Measurements from ENCODE around the gene CAND2.

CAND2 gene

DNA sequence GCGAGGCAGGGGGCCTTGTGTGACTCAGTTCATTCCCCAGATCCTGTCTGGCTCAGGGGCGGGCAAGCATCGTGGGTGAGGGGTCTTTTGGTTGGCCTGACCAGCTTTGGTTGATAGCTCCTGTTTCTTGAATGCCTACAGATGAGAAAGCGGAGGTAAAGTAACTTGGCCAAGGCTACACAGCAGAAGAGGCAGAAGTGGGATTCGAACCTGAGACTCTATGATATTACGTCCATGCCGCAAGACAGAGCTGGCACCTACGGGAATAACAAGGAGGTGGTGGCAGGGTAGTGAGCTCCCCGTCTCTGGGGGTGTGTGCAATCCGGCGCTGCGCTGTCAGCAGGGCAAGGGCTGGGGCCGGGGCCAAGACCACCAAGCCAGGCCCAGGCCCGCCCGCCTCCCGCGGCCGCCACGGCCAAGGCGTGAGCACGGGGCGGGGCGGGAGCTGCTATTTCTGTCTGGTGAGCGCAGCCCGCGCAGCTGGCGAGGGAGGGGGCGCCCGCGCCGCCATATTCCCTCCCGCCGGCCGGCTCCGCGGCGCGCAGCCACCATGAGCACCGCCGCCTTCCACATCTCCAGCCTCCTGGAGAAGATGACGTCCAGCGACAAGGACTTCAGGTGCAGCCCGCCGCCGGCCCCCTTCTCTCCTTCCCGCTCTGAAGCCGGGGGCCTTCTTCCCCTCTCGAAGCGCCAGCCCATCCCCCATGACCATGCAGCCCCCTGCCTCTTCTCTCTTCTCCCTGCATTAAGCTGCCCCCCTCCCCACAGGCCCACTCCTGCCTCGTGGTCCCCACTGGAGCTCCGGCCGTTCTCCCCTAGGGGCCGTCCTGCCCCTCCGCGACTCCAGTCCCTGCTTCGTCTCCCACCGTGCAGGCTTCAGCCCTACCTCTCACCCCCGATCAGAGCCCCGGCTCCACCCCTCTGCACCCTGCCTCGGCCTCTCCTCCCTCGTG is at the start of gene CAND2:
TSS of gene CAND2 (plus strand) at position 510 of the 953 bp plus-strand sequence. CDS start at position 551, 41 bp downstream.
- peak within 1 kb of the TSS; percentile 34 for H3K27ac ChIP-seq
- TF ChIP-seq CTCF (IDR thresholded peaks at IDR 0.05): no peak
- no peak for TF ChIP-seq ZFX (IDR thresholded peaks at IDR 0.05; ENCODE audit: borderline replicate concordance)

DNA sequence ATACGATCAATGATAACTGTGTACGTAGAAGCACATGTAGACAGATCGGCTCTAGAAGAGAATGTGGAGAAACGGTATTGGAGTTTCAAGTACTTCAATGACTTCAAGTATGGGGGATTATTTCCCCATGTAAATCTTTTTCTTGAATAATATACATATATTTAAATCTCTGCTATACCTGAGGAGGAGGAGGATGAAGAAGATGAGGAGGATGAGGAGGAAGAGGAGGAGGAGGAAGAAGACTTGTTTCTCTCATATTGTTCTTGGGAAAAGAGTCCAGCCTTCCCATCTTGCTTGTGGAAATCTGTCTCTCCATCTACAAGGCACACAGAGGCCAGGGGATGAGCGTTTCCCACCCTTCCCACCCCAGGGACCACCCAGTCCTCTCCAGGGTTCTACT is 48.0 kb upstream of the CAND2 start:
- H3K27ac ChIP-seq: no peak overlapping the region
- TF ChIP-seq ZFX (IDR thresholded peaks at IDR 0.05; ENCODE audit: borderline replicate concordance) (no peak), CTCF (IDR thresholded peaks at IDR 0.05) (no peak)

GRCh38 chr3:12750223-12750622 is 46.3 kb upstream of the CAND2 start:
- TF ChIP-seq ZFX (IDR thresholded peaks at IDR 0.05; ENCODE audit: borderline replicate concordance) (no peak), CTCF (IDR thresholded peaks at IDR 0.05) (no peak)
- no peak overlapping the region for H3K27ac ChIP-seq

DNA sequence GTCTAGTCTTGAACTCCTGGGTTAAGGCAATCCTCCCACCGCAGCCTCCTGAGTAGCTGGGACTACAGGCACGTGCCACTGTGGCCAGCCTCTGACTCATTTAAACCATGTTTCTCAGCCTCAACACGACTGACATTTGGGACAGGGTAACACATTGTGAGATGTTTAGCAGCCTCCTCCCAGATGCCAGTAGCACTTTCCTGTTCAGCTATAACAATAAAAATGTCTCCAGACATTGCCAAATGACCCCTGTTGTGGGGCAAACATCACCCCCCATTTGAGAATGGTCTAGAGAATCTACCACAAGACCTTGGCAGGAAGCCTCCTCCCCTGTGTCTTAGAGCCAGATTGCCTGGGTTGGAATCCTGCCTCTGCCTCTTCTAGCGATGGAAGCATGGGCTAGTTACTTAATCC is 45.8 kb upstream of the CAND2 start:
- no peak for TF ChIP-seq ZFX (IDR thresholded peaks at IDR 0.05; ENCODE audit: borderline replicate concordance)
- no peak for TF ChIP-seq CTCF (IDR thresholded peaks at IDR 0.05)
- H3K27ac ChIP-seq: no peak overlapping the region

DNA sequence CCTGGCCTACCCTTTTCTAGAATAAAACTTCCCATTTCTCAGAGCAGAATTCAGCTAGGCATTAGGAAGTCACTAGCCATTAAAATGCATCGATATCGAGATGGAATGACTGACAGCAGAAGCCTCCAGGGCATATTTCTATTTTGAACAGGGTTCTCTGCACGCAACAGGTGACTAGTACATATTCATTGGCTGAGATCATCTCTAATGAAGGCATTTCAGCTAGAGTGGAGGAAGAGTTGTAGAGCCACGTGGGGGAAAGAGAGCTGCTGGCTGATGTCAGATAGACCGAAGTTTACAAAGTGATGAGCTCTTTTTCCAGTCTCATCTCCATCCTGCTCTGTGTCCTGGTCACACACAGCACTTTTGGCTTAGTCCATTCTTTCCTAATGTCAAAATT is 44.9 kb upstream of the CAND2 start:
- TF ChIP-seq CTCF (IDR thresholded peaks at IDR 0.05) (no peak), ZFX (IDR thresholded peaks at IDR 0.05; ENCODE audit: borderline replicate concordance) (no peak)
- no peak overlapping the region for H3K27ac ChIP-seq

DNA sequence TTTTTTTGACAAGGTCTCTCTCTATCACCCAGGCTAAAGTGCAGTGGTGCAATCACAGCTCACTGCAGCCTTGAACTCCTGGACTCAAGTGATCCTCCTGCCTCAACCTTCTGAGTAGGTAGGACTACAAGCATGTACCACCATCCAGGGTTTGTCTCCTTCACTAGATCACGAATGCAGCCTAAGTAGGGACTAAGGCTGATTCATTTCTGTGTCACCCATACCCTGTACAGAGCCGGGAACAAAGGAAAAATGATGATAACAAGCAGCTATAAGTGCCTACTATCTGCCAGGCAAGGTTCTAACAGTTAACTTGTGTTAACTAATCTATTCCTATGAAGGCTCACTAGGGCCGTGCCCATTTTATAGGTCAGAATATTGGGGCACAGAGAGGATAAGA is 44.4 kb upstream of the CAND2 start:
- no peak for TF ChIP-seq CTCF (IDR thresholded peaks at IDR 0.05)
- no peak for TF ChIP-seq ZFX (IDR thresholded peaks at IDR 0.05; ENCODE audit: borderline replicate concordance)
- H3K27ac ChIP-seq: no peak overlapping the region

DNA sequence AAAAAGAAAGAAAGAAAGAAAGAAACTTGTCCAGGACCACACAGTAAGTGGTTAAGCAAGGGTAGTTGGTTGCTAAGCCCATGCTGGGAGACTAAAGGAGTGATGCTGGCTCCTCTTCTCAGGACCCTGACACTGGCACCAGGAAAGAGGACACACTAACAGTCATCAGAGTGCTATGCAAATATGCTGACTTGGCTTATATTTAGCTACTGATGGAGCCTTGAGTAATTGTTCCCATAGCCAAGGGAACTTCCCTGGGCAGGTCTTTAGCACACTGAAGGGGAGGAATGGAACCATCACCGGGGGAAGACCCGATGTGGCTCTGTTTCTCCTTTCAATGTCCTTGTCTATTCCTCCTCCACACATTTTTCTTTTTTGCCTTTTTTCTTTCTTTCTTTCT is 43.7 kb upstream of the CAND2 start:
- no peak for TF ChIP-seq CTCF (IDR thresholded peaks at IDR 0.05)
- no peak for TF ChIP-seq ZFX (IDR thresholded peaks at IDR 0.05; ENCODE audit: borderline replicate concordance)

More for the DNA sequence above, 43.7 kb upstream of the CAND2 start:
- H3K27ac ChIP-seq: no peak overlapping the region
